Body of pancreas (tissue), 4 donors: ENCODE data around the gene SETD7. TPM values are rescaled to one million over a fixed set of nuclear protein-coding genes. Genes with fewer than 3 reads are reported as not detected.

Source experiments
- ATAC-seq: fragments of 150-250 bp; one replicate; pipeline ENCODE4 v1.9.1; 2016
- DNase-seq, 4 donors: peaks; one replicate each; pipeline ENCODE4 v3.0.0-alpha.2; 2019
- H3K27ac ChIP-seq, 4 donors: fragments of 200-600 bp; sonication (generic); 1 replicate in 3 of 4; 2 replicates in 1 of 4; pipeline versions ENCODE4 v1.5.1 to v1.6.1; 2016 to 2019; ENCODE audit warnings: mild to moderate bottlenecking in 1 of 4, mixed read lengths in 1 of 4, moderate library complexity in 1 of 4
- H3K27me3 ChIP-seq, 2 donors: fragments of 200-600 bp; sonication (generic); one replicate each; pipeline ENCODE4 v1.6.0; 2016; ENCODE audit warnings: mild to moderate bottlenecking in 1 of 2
- H3K36me3 ChIP-seq, 2 donors: fragments of 200-600 bp; sonication (generic); replicated peaks in 1 of 2; 2 replicates each; pipeline ENCODE4 v1.5.1; 2016; ENCODE audit warnings: low read depth in 2 of 2; ENCODE audit not compliant: insufficient read depth in 1 of 2
- H3K4me1 ChIP-seq: fragments of 200-600 bp; sonication (generic); one replicate; pipeline ENCODE4 v1.6.0; 2016
- H3K4me3 ChIP-seq, 2 donors: fragments of 200-600 bp; sonication (generic); 1 replicate in 1 of 2; 2 replicates in 1 of 2; pipeline ENCODE4 v1.5.1; 2016 to 2019
- H3K9me3 ChIP-seq, 3 donors: fragments of 200-600 bp; sonication (generic); 1 replicate in 2 of 3; 2 replicates in 1 of 3; pipeline ENCODE4 v1.5.1; 2016
- POLR2A ChIP-seq, 3 donors: fragments of 450-650 bp; IDR thresholded peaks; one replicate each; pipeline ENCODE4 v1.6.1; 2016; ENCODE audit warnings: antibody characterized with exemption in 3 of 3, mild to moderate bottlenecking in 2 of 3
- WGBS, 2 donors: methylation state at CpG; one replicate each; pipeline ENCODE4 v1.1.5; 2017; 5-methylcytosine and 5-hydroxymethylcytosine counted together
- intact Hi-C: fragments of 100-400 bp; cut with DNase I; formaldehyde crosslinking; loops from one replicate; pipeline ENCODE4 v1.15.1; 2023
- total RNA-seq, 2 donors: library from RNA; depleted of rRNA; stranded (reverse); fragments of >200 nt; gene quantifications; one replicate each; pipeline ENCODE4 v1.1.0, GENCODE V29; 2016
- TF ChIP-seq, protein P1 (sequence below), 7 experiments: fragments of 450-650 bp in 4 of 7; fragments of 200-600 bp in 3 of 7; sonication (generic) in 3 of 7; IDR thresholded peaks; one replicate each; pipeline ENCODE4 v1.5.1; 2016 to 2019; ENCODE audit warnings: antibody characterized with exemption in 7 of 7

The SETD7 gene
- total RNA-seq, 2 donors from 2014 or later: 21.8 to 34.8 TPM

DNA sequence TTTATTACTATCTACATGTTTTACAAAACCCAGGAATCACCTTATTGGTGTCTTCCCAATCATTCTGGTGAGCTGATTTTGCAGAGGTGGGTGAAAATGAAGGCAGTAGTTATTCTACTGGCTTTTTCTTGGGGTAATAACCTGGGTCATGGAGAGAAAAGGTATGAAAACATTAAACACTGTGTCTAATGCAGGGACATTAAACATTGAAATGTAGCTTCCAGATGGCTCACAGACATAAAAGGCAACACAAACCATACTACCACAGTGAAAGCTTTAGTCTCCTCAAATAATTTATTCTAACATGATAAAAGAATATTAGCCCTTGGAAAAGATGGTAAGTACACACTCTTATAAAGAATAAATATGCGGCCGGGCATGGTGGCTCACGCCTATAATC lies 8.0 kb downstream of the SETD7 start:
- no peak overlapping the region for H3K4me3 ChIP-seq
- intact Hi-C loops: no loop called here
- H3K9me3 ChIP-seq: no peaks in the 10 kb centered on the region
- 94 to 95% methylated on average over 3 of the region's 3 CpGs for WGBS, 2 donors
- no peak overlapping the region for H3K27ac ChIP-seq
- ATAC-seq (no peak), DNase-seq (no peak)
- no peaks in the 10 kb centered on the region for H3K36me3 ChIP-seq
- H3K27me3 ChIP-seq: no peaks in the 10 kb centered on the region
- peaks cover 22% of the 10 kb centered on the region for H3K4me1 ChIP-seq
- TF ChIP-seq, protein P1, sequence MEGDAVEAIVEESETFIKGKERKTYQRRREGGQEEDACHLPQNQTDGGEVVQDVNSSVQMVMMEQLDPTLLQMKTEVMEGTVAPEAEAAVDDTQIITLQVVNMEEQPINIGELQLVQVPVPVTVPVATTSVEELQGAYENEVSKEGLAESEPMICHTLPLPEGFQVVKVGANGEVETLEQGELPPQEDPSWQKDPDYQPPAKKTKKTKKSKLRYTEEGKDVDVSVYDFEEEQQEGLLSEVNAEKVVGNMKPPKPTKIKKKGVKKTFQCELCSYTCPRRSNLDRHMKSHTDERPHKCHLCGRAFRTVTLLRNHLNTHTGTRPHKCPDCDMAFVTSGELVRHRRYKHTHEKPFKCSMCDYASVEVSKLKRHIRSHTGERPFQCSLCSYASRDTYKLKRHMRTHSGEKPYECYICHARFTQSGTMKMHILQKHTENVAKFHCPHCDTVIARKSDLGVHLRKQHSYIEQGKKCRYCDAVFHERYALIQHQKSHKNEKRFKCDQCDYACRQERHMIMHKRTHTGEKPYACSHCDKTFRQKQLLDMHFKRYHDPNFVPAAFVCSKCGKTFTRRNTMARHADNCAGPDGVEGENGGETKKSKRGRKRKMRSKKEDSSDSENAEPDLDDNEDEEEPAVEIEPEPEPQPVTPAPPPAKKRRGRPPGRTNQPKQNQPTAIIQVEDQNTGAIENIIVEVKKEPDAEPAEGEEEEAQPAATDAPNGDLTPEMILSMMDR (IDR thresholded peaks at IDR 0.05): no peak

DNA sequence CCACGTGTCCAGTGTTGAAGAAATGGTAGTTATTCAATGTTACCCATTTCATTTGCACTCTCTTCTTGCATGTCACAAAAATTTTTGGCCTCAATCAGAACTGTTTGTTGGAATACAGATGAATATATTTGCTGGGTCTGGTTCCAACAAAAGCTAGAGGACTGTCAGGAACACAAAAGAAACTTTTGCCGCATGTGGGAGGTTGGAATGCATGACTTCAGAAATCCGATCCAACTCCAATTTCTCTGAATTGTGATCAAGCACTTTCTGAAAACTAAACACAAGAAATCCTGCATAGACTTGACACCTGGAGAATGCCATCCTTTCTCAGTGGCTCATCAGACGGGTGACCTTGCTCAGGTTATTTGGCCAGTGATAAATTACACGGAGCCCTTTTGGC lies 15.4 kb downstream of the SETD7 start:
- H3K9me3 ChIP-seq: no peaks in the 10 kb centered on the region
- TF ChIP-seq, protein P1 (IDR thresholded peaks at IDR 0.05): no peak
- TF ChIP-seq POLR2A (IDR thresholded peaks at IDR 0.05): no peak
- intact Hi-C loops: no loop called here
- H3K36me3 ChIP-seq: no peaks in the 10 kb centered on the region
- no peak overlapping the region for H3K27ac ChIP-seq
- ATAC-seq (no peak), DNase-seq (no peak)
- no peak overlapping the region for H3K4me3 ChIP-seq
- H3K4me1 ChIP-seq: peaks cover 12% of the 10 kb centered on the region
- 58 to 72% methylated on average over 5 of the region's 5 CpGs for WGBS, 2 donors
- H3K27me3 ChIP-seq: no peaks in the 10 kb centered on the region

DNA sequence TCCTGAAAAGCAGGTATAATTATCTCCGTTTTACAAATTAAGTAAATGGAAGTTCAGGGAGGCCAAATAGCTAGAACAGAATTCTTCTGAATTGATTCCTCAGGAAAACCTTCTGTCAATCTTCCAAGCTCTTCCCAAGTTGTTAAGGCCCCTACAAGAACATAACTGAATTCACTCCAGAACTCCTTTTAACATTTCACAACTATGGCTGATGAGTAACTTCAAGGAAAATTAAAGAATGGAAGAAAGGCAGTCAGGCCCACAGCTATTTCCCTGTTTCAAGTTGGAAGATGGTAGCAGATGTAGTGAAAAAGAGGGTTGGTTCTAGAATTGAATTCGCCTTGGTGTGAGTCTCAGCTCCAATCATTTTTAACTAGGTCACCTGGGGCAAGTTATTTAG lies 15.9 kb downstream of the SETD7 start:
- no peaks in the 10 kb centered on the region for H3K36me3 ChIP-seq
- no peak overlapping the region for H3K4me3 ChIP-seq
- TF ChIP-seq POLR2A (IDR thresholded peaks at IDR 0.05): no peak
- TF ChIP-seq, protein P1 (IDR thresholded peaks at IDR 0.05): no peak
- DNase-seq (no peak), ATAC-seq (no peak)
- intact Hi-C loops: no loop called here
- peaks cover 17% of the 10 kb centered on the region for H3K4me1 ChIP-seq
- H3K27ac ChIP-seq: no peak overlapping the region
- no peaks in the 10 kb centered on the region for H3K27me3 ChIP-seq
- WGBS, 2 donors: 91 to 92% methylated on average over 2 of the region's 2 CpGs
- H3K9me3 ChIP-seq: no peaks in the 10 kb centered on the region

DNA sequence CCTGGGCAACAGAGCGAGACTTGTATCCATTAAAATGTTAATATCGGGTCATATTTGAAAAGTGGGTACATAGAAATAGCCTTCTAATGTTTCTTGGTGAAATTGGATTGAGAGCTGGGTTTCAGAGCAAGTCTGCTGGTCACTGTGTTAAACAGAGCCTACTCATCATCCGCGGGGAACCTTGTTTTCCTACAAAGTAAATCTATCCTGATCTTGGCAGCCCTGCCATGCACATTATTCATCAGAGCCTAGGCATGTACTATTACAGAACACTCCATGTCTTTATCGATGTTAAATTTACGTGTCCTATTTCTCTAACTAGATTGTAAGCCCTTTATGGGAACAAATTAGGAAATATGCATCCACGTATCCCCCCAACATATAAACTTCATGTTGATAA lies 18.7 kb downstream of the SETD7 start:
- TF ChIP-seq, protein P1 (IDR thresholded peaks at IDR 0.05): no peak
- TF ChIP-seq POLR2A (IDR thresholded peaks at IDR 0.05): no peak
- H3K27ac ChIP-seq: no peak overlapping the region
- peaks cover 27% of the 10 kb centered on the region for H3K4me1 ChIP-seq
- ATAC-seq (no peak), DNase-seq (no peak)
- WGBS, 2 donors: 92 to 96% methylated on average over 7 of the region's 7 CpGs
- H3K9me3 ChIP-seq: no peaks in the 10 kb centered on the region
- H3K4me3 ChIP-seq: no peak overlapping the region
- no peaks in the 10 kb centered on the region for H3K36me3 ChIP-seq
- intact Hi-C loops: no loop called here
- no peaks in the 10 kb centered on the region for H3K27me3 ChIP-seq

DNA sequence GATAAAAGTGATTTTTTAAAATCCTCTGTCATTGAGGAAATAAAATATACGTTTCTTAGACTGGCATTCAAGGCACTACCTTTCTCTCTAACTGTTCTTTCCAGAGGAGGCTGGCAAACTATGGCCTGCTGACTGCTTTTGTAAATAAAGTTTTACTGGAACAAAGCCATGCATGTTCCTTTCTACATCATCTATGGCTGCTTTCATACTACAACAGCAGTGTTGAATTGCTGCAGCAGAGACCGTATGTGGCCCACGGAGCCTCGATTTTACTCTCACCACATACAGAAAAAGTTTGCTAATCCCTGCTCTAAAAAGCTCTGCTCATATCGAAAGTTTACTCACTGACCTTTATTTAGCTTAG lies 20.2 kb downstream of the SETD7 start:
- H3K4me3 ChIP-seq: no peak overlapping the region
- intact Hi-C loops: no loop called here
- peak overlapping the region in 2 of 4 donors; percentile 46 to 64 for H3K27ac ChIP-seq
- TF ChIP-seq POLR2A (IDR thresholded peaks at IDR 0.05): no peak
- TF ChIP-seq, protein P1 (IDR thresholded peaks at IDR 0.05): no peak
- no peaks in the 10 kb centered on the region for H3K9me3 ChIP-seq
- DNase-seq (peak in 1 of 4 donors; percentile 11), ATAC-seq (no peak)
- 68 to 70% methylated on average over 5 of the region's 5 CpGs for WGBS, 2 donors
- H3K27me3 ChIP-seq: no peaks in the 10 kb centered on the region
- H3K4me1 ChIP-seq: peaks cover 26% of the 10 kb centered on the region
- no peaks in the 10 kb centered on the region for H3K36me3 ChIP-seq
